ENCODE measurements around the gene KRTAP12-4. TPM values are rescaled to one million over a fixed set of nuclear protein-coding genes. Genes with fewer than 3 reads are reported as not detected.

KRTAP12-4 gene
- total RNA-seq, 1 donor from 2014 or later = not detected

DNA sequence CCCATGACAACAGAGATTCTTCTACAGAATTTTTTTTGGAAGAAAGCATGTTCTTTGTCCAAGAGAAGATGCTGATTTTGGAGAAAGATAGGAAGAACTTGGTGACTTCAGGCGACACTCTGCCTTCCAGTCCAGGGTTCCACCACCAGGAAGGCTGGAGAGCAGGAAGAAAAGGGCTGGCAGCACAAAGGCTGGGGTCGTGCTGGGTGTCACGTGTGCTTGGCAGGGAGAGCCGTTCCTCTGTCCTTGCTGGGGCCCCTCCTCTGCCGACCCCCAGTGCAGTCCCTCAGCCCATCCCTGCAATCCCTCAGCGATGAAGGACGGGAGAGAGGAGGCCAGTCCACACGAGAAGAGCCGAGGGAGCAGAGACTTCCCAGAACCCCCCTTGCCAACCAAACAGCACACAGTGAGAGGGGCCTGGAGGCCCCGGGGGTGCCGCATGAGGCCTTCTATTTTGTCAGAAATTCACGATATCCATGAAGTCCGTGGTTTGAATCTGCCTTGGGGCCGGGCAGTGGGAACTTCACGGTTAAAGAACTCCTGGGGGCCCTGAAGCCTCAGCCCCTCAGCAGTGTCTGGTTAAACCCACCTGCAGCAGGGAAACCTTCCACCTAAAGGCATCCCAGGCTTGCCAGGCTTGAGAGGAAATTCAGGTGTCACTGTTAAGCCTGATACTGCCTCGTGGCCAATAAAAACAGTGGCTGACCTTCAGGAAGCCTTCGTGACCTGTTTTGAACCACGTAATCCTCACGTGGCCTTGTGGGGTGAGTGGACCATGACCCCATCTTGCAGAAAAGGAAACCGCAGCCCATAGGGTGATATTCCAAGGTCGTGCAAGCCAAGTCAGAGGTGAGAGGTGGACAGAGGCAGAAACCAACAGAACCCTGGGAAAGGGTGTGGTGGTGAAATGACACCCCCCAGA lies 45.9 kb upstream of the KRTAP12-4 start:
- Histone ChIP-seq H2AFZ (ENCODE audit: low read depth, low read length) (no peak overlapping the region), H3K79me2 (ENCODE audit: insufficient read depth, low read length) (no peaks in the 10 kb centered on the region), H4K20me1 (ENCODE audit: insufficient read depth, low read length) (no peaks in the 10 kb centered on the region), H3K9me3 (ENCODE audit: insufficient read depth, low read depth, low read length) (no peaks in the 10 kb centered on the region), H3K36me3 (ENCODE audit: insufficient read depth, low read length) (no peaks in the 10 kb centered on the region), H3K4me2 (ENCODE audit: low read length) (no peak overlapping the region), H3K4me1 (ENCODE audit: insufficient read depth, low read length) (no peaks in the 10 kb centered on the region), H3K27ac (ENCODE audit: low read depth, low read length) (no peak overlapping the region), H3K27me3 (ENCODE audit: insufficient read depth, low read length) (peaks cover 25% of the 10 kb centered on the region), H3K4me3 (ENCODE audit: insufficient read depth, low read depth, low read length) (no peak overlapping the region), H3K9ac (ENCODE audit: low read length) (no peak overlapping the region)
- H3K4me3 Mint-ChIP-seq (ENCODE audit: unreplicated experiment) = no peak overlapping the region
- H3K27ac Mint-ChIP-seq (ENCODE audit: unreplicated experiment) = peak overlapping the region; percentile 41
- H3K9me3 Mint-ChIP-seq (ENCODE audit: unreplicated experiment) = peaks cover 12% of the 10 kb centered on the region
- DNase-seq (ENCODE audit: low read depth) (no peak), FAIRE-seq (no peak)
- peaks cover 69% of the 10 kb centered on the region for H3K27me3 Mint-ChIP-seq (ENCODE audit: low read depth, unreplicated experiment)
- H3K36me3 Mint-ChIP-seq (ENCODE audit: low read depth, unreplicated experiment) = no peaks in the 10 kb centered on the region
- TF ChIP-seq, protein P1, sequence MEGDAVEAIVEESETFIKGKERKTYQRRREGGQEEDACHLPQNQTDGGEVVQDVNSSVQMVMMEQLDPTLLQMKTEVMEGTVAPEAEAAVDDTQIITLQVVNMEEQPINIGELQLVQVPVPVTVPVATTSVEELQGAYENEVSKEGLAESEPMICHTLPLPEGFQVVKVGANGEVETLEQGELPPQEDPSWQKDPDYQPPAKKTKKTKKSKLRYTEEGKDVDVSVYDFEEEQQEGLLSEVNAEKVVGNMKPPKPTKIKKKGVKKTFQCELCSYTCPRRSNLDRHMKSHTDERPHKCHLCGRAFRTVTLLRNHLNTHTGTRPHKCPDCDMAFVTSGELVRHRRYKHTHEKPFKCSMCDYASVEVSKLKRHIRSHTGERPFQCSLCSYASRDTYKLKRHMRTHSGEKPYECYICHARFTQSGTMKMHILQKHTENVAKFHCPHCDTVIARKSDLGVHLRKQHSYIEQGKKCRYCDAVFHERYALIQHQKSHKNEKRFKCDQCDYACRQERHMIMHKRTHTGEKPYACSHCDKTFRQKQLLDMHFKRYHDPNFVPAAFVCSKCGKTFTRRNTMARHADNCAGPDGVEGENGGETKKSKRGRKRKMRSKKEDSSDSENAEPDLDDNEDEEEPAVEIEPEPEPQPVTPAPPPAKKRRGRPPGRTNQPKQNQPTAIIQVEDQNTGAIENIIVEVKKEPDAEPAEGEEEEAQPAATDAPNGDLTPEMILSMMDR (IDR thresholded peaks at IDR 0.05; ENCODE audit: insufficient read depth, low read depth, low read length) = no peak
- no peak for TF ChIP-seq EZH2 (IDR thresholded peaks at IDR 0.05; ENCODE audit: insufficient read depth, low read length)
- peaks cover 8% of the 10 kb centered on the region for H3K4me1 Mint-ChIP-seq (ENCODE audit: low read depth, unreplicated experiment)

- H3K4me1 Mint-ChIP-seq (ENCODE audit: low read depth, unreplicated experiment) = peaks cover 8% of the 10 kb centered on the region
- no peak overlapping the region for H3K4me3 ChIP-seq (ENCODE audit: insufficient read depth, low read depth, low read length)
- no peaks in the 10 kb centered on the region for H3K79me2 ChIP-seq (ENCODE audit: insufficient read depth, low read length)
- no peak overlapping the region for H3K9ac ChIP-seq (ENCODE audit: low read length)
- no peak overlapping the region for H3K4me3 Mint-ChIP-seq (ENCODE audit: unreplicated experiment)
- H3K27me3 ChIP-seq (ENCODE audit: insufficient read depth, low read length) = peaks cover 25% of the 10 kb centered on the region
- no peak overlapping the region for H2AFZ ChIP-seq (ENCODE audit: low read depth, low read length)
- no peak overlapping the region for H3K4me2 ChIP-seq (ENCODE audit: low read length)
- H3K36me3 Mint-ChIP-seq (ENCODE audit: low read depth, unreplicated experiment) = no peaks in the 10 kb centered on the region
- no peaks in the 10 kb centered on the region for H3K4me1 ChIP-seq (ENCODE audit: insufficient read depth, low read length)
- H3K27ac Mint-ChIP-seq (ENCODE audit: unreplicated experiment) = no peak overlapping the region
- DNase-seq (ENCODE audit: low read depth) (no peak), FAIRE-seq (no peak)
- H3K27ac ChIP-seq (ENCODE audit: low read depth, low read length) = no peak overlapping the region
- no peak for TF ChIP-seq EZH2 (IDR thresholded peaks at IDR 0.05; ENCODE audit: insufficient read depth, low read length)
- TF ChIP-seq, protein P1 (IDR thresholded peaks at IDR 0.05; ENCODE audit: insufficient read depth, low read depth, low read length) = no peak
- H3K36me3 ChIP-seq (ENCODE audit: insufficient read depth, low read length) = no peaks in the 10 kb centered on the region
- peaks cover 61% of the 10 kb centered on the region for H3K27me3 Mint-ChIP-seq (ENCODE audit: low read depth, unreplicated experiment)
- H4K20me1 ChIP-seq (ENCODE audit: insufficient read depth, low read length) = no peaks in the 10 kb centered on the region
- H3K9me3 ChIP-seq (ENCODE audit: insufficient read depth, low read depth, low read length) = no peaks in the 10 kb centered on the region
- peaks cover 9% of the 10 kb centered on the region for H3K9me3 Mint-ChIP-seq (ENCODE audit: unreplicated experiment)
These were observed 45.1 kb upstream of the KRTAP12-4 start for GRCh38 chr21:44699502-44700001.
